T-helper 1 cell (primary cell): ENCODE results near the gene SDK2.

Source experiments
- DNase-seq, 5 donors: peaks; one replicate each; pipeline ENCODE4 v3.0.0-alpha.2; 2012 to 2020

The SDK2 gene

GRCh38 chr17:73290399-73291259 lies 353.6 kb downstream of the SDK2 start:
- no peak for DNase-seq

DNA sequence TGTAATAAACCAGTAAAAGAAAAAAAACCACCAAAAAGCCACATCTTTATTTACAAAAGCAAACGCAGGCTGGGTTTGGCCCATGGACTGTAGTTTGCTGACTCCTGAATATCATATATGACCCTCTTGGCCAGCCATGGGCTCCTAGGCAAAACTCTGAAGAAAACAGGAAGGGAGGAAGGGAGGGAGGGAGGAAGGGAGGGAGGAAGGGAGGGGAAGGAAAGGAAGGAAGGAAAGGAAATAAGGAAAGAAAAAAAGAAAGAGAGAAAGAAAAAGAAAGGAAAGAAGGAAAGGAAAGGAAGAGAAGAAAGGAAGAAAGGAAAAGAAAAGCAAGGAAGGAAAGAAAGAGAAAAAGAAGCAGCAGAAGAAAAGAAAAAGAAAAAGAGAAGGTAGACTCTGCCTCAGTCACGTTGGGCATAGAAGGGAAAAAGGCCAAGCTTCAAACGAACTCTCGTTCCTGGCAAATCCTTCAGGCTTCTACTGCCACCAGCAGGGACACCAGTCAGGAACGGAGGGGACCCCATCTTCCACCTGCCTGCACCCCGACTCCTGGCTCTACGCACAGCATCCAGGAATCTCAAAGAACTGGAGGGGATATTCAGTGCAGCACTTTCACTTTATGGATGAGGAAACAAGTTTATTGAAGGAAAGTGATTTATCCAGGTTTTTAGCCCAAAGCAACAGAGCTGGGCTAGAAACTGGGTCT lies 354.5 kb downstream of the SDK2 start:
- no peak for DNase-seq

- no peak for DNase-seq
These were observed 355.5 kb downstream of the SDK2 start for GRCh38 chr17:73288534-73289302.

GRCh38 chr17:73286863-73287296 lies 357.4 kb downstream of the SDK2 start:
- DNase-seq, result no peak

GRCh38 chr17:73285916-73286862 lies 358.1 kb downstream of the SDK2 start:
- DNase-seq, result no peak

DNA sequence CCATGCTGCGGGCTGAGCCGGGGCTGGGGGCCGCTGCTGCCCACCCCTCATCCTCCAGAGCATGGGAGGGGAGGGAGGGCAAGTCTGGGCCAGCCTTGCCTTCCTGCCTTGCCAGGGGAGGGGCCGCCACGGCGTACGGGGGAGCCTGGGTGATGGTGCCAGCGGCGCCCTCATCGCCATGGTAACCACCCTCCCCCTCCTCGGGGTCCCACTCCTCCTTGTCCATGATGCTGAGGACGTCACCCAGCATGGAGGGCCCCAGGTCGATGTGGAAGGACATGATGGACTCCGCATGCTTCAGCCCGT lies 358.7 kb downstream of the SDK2 start:
- DNase-seq, result no peak

- DNase-seq, result no peak
These were observed 359.2 kb downstream of the SDK2 start for GRCh38 chr17:73284906-73285602.
